ENCODE measurements around the gene RTL5. TPM values are rescaled to one million over a fixed set of nuclear protein-coding genes. Genes with fewer than 3 reads are reported as not detected.

The RTL5 gene
- total RNA-seq, 1 donor from 2014 or later, result 0.10 TPM

DNA sequence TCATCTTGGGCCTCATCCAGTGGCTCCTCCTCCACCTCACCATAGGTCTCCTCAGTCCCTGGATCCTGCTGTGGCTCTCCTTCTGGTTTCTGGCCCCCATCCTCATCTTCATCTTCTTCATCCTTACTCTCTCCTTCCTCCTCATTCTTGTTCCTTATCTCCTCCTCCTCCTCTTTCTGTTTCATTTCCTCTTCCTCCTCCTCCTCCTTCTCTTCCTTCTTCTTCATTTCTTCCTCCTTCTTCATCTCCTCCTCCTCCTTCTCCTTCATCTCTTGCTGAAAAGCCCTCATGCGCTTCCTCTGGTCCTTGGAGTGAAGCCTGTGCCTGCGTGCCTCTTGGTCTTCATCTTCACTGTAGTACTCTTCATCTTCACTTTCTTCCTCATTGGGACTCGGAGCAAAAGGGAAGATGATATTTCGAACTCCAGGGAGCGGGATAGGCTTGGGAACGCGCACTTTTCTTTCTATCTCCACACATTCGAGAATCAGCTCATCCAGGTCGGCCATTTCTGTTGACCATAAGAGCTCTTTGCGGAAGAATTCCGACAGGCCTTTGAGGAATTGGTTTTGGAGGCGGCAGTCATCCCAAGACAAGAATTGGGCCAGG, 1.5 kb downstream of the RTL5 start:
- intact Hi-C loops (cut with micrococcal nuclease), result no loop called here

DNA sequence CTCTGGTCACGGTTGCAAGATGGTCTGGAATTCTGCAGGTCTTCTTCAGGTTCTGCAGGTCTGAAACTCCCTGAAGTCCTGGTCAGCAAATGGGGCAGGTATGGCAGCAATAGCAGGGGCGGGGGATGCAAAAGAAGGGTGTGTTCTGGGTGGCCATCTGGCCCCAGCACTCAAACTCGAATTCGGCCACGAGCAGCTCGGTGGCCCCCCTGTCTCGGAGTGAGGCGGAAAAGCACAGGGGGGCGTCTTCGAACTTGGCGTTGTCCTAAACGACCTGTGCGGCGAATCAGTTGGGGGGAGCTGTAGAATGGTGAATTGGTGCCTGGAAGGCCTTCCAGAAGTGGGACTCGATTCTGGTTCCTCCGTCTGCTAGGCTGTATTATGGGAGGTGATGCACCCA, 2.1 kb downstream of the RTL5 start:
- intact Hi-C loops (cut with micrococcal nuclease), result no loop called here

DNA sequence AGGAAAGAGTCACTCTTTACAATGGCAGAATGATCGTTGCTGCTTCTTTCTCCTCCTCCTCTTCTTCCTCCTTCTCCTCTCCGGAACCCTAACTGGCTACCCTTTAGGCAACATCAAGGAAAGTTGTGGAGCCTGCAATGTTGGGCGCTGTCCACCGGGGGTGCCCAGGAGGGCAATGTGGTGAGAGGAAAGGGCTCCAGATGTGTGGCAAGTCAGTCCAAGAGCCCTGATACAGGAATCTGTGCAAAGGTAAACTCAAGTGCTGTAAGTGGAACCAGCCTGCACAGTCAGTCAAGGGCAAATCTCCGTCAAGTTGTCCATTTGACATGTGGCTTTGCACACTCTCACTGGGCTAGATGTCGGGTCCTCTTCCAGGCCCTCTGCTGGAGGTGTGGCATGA, 2.8 kb downstream of the RTL5 start:
- intact Hi-C loops (cut with micrococcal nuclease), result no loop called here

DNA sequence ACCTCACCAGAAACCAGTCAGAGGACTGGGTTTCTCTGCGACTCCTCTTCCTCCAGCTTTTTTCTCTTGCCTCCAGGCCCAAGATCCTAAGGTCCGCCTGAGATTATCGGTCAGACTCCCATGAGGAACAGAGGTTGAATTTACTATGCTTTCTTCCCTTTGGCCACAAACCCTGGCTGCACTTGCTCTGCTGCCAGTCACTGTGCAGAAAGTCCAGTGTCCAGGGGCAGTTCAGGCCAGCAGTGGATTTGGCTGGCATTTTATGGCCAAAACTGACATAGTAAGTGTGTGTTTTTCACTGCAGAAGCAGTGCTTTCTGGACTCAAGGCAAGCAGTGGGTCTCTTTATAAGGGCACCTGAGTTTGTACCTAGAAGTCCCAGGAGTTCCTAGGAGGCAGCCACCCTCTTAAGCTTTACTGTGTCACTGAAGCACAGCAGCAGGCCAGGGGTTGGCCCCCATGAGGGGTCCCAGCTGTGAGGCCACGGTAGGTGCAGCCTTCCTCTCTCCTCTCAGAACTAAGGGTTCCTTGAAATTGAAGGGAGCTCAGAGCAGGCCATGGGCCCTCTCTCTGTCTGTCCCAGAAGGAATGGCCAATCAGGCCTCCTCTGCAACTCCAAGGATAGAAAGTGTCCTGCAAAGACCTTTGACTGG, 3.4 kb downstream of the RTL5 start:
- intact Hi-C loops (cut with micrococcal nuclease), result no loop called here

DNA sequence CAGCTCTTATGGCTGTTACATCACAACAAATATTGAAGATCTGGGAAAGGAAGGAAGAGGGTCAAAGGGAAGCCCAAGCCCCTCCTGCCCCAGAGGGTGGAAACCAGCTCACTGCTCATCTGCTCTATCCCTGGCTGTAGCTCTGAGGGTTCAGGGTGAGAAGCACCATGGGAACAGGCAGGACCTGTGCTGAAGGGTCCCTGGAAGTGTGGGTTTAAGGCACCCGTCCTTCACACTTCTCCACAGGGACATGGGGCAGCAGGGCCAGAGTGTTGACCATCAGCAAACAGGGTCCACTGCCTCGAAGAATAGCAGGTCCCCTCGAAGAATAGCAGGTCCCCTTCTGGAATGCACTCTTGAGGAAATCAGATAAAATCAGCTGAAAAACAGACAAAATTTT, 4.4 kb downstream of the RTL5 start:
- intact Hi-C loops (cut with micrococcal nuclease), result no loop called here

DNA sequence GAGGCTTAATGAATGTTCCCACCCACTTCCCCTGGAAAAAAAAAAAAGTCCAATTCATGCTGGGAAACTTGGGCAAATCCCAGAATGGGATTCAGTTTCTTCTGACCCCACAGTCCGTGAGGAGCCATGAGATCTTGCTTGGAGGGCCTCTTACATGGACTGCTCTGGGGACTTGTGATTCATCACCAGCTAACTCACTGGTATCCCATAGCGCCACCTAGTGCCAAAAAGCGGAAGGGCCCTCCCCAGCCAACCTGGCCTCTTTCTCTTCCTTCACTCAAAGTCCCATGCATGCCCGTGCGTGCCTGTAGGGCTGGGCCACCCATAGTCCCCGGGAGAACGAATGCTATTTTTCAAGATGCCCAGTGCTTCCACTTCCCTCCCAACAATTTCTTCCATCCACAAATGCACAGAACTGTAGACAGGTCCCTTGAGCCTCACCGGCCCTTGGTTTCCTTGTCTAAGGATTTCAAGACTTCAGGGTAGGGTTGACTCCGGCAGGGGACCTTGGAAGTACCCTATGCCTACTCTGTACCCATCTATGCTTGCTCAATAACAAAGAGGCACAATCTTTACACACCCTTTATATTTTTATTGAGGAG, 5.1 kb downstream of the RTL5 start:
- intact Hi-C loops (cut with micrococcal nuclease), result loop anchor here (1.0 kb wide), 6 partner anchors 21 to 127 kb away; partner anchors contain the start of gene ERCC6L

DNA sequence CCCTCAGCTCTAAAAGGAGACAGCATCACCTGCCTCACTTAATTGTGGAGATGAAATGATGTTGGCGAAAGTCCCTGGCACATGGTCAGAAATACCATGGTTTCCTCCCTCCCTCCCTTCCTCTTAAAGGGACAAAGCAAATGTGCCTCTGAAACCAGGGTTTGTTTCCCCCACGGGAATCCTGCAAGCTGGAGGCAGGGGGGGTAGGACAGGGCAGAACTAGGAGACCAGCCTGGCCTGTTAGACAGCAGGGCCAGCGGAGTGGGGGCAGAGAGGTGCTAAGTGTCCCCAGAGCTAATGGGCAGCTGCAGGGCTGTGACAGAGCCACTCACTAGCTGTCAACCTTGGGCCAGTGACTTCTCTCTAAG, 5.7 kb downstream of the RTL5 start:
- intact Hi-C loops (cut with micrococcal nuclease), result loop anchor here (1.0 kb wide), 6 partner anchors 21 to 127 kb away; partner anchors contain the start of gene ERCC6L

DNA sequence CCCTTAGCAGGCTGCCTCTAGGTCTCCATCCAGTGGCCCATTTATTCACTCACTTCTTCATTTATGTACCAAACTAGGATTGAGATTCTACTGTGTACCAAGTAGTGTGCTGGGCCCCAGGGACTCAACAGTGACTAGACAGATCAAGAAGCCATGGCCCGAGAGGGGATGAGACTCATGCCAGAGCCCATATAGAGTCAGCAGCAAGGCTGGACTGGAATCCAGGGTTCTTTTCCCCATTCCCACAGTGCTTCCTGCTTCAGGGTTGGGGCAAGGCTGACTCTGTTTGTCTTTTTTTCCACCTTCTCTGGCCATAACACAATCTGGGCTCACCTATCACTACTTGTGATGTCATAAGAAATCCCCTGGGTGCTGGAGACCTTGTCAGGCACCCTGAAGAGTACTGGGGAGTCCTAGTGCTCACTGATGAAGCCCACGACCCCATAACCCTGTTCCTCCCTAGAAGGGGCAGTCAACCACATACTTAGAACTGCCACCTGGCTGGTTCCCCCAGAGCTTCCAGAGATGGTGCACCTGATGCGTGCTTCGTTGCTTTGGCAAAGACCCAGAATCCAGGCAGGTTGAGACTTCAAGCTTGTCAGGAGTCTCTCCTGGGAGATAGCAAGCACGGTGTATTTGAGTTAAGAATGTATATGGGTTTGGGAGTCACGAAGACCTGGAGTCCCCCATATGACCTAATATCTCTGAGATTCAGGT, 6.2 kb downstream of the RTL5 start:
- intact Hi-C loops (cut with micrococcal nuclease), result loop anchor here (1.0 kb wide), 6 partner anchors 20 to 126 kb away; partner anchors contain the start of gene ERCC6L

DNA sequence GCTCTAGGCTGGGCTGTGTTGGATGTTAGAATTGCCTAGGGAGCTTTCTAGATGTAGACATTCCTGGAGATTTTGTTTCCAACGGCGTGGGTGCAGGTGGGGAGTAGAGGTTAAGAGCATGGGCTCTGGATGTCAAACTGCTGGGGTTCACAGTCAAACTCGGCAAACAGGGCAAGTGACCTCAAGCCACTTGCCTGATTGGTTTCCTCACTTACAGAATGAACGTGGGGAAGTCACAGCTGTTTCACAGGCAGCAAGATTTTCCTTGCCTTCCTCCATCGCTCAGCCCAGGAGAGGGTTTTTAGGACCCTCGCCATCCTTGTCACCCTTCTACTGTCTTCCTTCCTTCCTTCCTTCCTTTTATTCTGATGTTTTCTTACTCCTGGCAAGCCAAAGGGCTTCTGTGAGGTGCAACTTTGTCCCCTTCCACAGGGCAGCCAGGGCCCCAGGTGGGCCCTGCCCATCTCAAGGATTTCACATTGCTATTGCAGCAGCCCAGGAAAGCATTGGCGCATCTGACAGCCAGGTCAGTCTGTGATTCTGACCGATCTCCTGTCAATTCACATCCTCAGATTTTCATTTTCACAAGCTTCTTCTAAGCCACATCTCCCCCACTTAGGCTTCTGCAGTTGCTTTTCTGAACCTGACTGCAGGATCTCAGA, 7.0 kb downstream of the RTL5 start:
- intact Hi-C loops (cut with micrococcal nuclease), result no loop called here

DNA sequence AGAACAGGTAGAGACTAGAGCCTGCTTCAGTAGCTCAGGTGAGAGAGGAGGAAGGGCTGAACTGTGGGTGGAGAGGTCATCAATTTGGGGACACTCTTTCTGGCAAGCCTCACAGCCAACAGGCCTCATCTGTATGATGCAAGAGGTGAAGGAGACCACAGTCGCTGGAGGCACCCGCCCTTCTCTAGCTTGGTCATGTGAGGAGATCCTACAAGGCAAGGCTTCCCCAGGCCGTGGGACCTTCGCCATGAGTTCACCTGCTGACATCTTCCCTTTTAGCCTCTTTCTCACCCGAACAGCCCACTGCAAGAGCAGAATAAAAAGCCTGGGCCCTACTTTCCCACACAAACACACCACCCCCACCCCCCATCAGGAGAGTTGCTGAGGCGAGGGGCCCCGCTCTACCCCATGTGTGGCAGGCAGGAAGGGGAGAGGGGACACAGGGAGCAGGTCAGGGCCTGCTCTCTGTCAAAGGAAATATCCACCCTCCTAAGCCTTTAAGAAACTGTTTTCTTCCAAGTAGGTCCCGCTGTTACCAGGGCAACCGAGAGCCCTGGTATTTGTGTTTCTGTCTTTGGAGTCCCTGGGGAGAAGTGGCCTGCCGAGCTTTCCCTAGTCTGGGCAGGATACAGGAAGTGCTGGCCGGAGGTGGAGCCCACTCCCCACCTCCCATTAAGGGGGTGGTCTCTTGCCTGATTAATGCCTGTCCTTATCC, 8.1 kb downstream of the RTL5 start:
- intact Hi-C loops (cut with micrococcal nuclease), result no loop called here

DNA sequence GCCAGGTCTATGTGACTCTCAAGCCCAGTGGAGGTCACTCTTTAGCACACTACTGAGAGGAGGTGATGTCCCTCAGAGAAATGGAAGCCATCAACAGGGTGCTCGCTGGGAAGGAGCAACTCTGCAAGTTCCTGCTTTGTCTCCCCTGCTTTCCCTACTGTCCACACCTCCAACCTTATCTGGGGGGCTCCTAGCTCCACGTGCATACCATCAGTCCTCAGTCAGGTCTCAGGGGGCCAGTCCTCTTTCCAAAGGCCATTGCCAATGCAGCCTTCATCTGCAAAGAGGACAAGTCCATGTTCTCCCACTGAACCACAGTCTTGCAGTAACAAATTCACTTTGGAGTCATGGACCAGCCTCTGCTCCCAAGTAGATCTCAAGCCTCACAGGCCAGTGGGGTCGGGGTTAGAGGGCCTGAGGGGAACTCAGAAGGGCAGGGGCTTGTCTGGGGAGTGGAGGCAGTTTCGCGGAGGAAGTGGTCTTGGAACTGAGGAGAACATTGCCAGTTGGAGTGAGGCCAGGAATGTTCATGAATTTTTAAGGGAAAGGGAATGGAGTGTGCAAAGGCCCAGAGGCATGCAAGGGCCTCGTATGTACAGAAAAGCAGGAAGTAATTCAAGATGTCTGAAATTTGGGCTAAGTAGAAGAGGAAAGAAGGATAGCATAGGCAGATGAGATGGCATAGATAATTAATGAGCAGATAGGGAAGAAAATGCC, 8.9 kb downstream of the RTL5 start:
- intact Hi-C loops (cut with micrococcal nuclease), result no loop called here

DNA sequence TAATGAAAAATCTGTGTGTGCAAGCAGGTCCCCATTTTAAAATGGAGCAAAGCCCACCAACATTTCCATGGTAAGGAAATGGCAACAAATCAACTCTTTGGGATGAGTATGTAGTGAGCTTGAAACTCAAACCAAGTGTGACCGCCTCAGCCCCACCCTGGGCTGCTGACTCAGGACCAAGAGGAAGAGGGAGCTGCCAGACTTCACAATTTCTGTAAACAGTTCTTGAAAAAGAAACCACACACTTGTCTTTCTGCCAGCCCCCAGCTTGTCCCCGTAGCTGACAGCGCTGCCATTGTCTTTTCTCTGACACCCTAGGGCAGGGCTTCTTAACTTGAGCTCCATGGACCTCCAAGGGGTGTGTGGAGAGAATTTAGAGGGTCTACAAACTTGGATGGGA, 10.3 kb downstream of the RTL5 start:
- intact Hi-C loops (cut with micrococcal nuclease), result loop anchor here (1.0 kb wide), 1 partner anchor 21 kb away; no protein-coding TSS in a partner anchor

DNA sequence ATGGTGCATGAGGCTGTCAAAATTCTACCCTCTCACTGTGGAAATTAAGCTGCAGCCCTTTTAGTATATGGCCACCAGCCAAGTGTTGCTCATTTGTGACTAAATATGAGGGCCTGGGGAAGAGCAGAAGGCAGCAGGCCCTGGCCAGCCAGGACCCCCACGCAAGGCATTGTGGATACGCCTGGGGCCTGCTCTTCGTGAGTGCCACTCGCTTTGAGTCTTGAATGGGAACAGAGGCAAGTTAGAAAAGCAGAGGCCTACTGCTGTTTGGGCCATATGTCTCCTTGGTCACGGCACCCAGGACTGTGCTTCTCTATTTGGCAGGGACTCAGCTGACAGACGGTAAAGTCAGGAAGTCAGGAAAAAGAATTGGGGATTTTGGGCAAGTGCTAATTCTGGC, 10.9 kb downstream of the RTL5 start:
- intact Hi-C loops (cut with micrococcal nuclease), result loop anchor here (1.0 kb wide), 1 partner anchor 21 kb away; no protein-coding TSS in a partner anchor

DNA sequence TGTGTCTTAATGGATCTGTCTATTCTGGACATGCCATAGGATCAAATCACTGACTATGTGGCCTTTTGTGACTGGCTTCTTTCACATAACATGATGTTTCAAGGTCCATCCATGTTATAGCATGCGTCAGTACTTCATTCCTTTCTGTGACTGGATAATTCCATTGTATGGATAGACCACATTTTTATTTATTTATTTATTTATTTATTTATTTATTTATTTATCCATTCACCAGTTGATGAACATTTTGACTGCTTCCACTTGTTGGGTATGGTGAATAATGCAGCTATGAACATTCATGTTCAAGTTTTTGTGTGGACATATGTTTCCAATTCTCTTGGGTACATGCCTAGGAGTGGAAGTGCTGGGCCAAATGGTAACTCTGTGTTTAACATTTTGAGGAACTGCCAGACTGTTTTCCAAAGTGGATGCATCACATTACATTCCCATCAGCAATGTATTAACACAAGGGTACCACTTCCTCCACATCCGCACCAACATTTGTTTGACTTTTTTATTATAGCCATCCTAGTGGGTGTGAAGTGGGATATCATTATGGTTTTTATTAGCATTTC, 14.0 kb downstream of the RTL5 start:
- intact Hi-C loops (cut with micrococcal nuclease), result no loop called here

DNA sequence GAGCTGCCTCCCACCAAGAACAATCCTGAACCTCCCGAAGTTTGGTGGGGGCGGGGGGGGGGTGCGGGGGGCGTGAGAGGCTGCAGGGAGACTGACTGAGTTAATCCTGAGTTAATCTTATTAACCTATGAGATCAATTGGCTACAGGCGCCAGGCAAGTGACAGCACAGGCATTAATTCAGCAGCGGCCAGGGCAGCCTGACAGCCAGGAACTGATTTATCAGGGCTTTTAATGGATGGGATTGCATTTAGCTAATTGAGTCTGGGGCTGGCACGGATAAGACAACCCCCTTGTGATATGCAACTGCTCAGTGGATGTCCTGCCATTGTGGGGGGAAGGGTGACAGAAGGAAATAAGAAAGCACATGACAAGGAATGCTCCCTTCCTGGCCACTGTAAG, 16.3 kb downstream of the RTL5 start:
- intact Hi-C loops (cut with micrococcal nuclease), result no loop called here

DNA sequence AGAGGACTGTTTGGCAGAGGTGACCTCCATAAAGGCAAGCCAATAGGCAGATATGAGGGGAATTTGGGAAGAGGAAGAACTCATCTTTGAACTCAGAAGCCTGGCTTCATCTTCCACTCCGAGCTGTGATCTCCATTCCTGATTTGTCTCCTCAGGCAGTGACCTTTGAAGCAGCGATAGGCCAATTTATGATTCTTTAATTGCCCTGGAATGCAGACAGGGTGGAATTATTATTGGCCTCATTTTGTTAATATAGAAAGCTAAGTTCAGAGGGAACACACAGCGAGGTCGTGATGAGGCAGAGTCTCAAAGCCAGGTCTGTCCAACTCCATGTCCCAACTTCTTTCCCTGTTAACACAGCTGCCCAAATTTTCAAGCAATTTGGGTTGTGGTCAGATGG, 16.9 kb downstream of the RTL5 start:
- intact Hi-C loops (cut with micrococcal nuclease), result no loop called here

DNA sequence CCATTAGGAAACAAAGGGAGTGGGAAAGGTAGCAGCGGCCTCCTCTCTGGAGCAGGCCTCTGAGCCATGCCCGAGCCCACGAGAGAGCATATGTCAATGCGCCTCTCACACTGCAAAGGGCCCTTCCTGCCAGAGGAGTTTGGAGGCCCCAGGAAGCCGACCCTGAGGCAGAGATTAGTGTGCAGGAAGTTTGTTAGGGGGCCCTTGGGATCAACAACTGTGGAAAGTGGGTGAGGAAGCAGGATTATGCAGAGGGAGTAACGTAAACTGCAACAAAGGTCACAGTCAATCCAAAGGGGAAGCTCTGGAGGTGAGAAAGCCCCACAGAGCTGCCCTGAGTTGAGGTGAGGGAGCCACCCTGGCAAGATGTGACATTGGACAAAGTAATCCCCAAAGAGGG, 17.4 kb downstream of the RTL5 start:
- intact Hi-C loops (cut with micrococcal nuclease), result no loop called here

DNA sequence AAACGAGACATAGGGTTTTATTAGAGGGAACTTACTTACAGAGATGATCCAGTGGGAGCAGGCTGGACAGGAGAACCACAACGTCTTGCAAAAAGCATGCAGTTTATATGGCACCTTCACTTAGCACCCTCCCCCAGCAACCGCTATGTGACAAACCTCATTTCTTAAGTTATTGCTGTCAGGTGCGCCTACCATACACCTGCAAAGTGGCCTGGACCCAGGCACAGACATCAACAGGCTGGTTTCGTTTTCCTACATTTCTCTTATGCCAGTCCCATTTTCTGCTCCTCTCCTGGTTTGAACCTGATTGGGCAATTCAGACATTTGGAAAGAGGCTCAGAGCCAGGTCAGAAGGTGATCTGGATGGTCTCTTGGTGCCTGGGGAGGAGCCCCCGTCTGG, 18.3 kb downstream of the RTL5 start:
- intact Hi-C loops (cut with micrococcal nuclease), result no loop called here

DNA sequence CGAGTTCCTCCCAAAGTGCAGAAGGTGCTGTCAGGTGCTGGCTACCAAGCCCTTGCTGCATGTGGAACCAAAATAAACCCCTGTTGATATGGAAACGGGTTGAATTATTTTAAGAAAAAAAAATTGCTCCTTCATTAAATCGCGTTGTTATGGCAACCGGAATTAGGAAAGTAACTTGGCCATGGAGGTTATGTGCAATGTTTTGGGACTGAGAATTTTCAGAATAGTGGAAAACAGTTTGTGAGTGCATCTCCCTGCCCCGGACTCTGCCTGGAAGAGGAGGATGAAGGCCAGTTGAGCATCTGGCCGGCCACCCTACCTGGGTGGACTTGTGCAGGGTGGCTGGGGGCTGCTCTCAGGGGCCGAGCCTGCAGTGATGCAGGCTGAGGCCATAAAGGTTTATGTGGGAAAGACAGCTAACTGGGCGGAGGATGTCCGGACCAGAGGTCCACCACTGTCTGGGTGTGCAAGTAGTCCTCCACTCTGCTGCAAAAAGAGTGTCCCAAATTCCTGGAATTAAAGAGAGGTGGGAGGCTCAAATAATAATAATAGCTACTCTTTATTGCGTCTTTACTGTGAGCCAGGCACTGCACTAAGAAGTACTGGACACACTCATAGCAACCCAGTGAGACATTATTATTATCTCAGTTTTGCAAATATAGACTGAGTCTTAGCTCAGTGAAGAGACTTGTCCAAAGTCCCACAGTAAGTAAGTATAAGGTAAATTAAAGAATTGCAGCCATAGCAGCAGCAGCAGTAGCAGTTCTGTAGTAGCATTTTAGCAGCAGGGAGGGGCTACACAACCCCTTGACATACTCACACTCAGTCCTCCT, 20.6 kb downstream of the RTL5 start:
- intact Hi-C loops (cut with micrococcal nuclease), result no loop called here
